H1 (cell line): ENCODE measurements around the gene LRRC8D. TPM values are rescaled to one million over a fixed set of nuclear protein-coding genes. Genes with fewer than 3 reads are reported as not detected.

ENCODE experiments used
- CBX8 ChIP-seq: fragments of 300-800, 300-1000 bp; sonication (generic); IDR thresholded peaks from 2 replicates; pipeline ENCODE4 v1.7.1; 2016; ENCODE audit warnings: low read depth, low read length, borderline replicate concordance
- CREB1 ChIP-seq: IDR thresholded peaks from 2 replicates; pipeline ENCODE4 v1.6.1; 2012; ENCODE audit warnings: inconsistent platforms
- FOSL1 ChIP-seq: IDR thresholded peaks from 2 replicates; pipeline ENCODE4 v1.6.1; 2011; ENCODE audit warnings: mild to moderate bottlenecking, low read depth, low read length, moderate library complexity; ENCODE audit not compliant: insufficient read depth
- JUND ChIP-seq: IDR thresholded peaks from 2 replicates; pipeline ENCODE4 v1.6.1; 2011; ENCODE audit warnings: mild to moderate bottlenecking, improper control_type of control experiment, low read length
- NRF1 ChIP-seq: IDR thresholded peaks from 2 replicates; pipeline ENCODE4 v1.6.1; 2011; ENCODE audit warnings: mild to moderate bottlenecking, low read depth, low read length, improper control_type of control experiment
- SAP30 ChIP-seq: fragments of 300-600 bp; sonication (generic); IDR thresholded peaks from 2 replicates; pipeline ENCODE4 v1.7.1; 2012; ENCODE audit warnings: low read length, moderate library complexity, mild to moderate bottlenecking, inconsistent platforms; ENCODE audit not compliant: insufficient read depth, insufficient replicate concordance
- polyA plus RNA-seq, 7 experiments: library from polyadenylated mRNA; depleted of rRNA in 3 of 7; stranded (reverse) in 5 of 7; unstranded in 2 of 7; fragments of >200 nt in 5 of 7; fragments of 200-250 nt in 2 of 7; gene quantifications; 1 replicate in 5 of 7; 2 replicates in 1 of 7; 4 replicates in 1 of 7; pipeline versions ENCODE4 v1.2.1 to v1.2.3, GENCODE V29; 2011 to 2013; ENCODE audit warnings: missing spikeins in 2 of 7, mixed read lengths in 2 of 7
- total RNA-seq: library from RNA; stranded (reverse); fragmentation: NEBNext Ultra II Directional; extraction: Animal tissue kit (Norgen Biotek cat#: 25700); gene quantifications from 2 replicates; pipeline ENCODE4 v1.2.1, GENCODE V29; 2021

The LRRC8D gene
- total and polyA plus RNA-seq, 2 of the 8 experiments (the other 6 are each of a cell fraction or from before 2014, with no cell fraction given), result 42.0 to 58.5 TPM

- TF ChIP-seq CBX8 (no peak), JUND (no peak), CREB1 (no peak), FOSL1 (no peak), NRF1 (no peak), SAP30 (no peak)
Observed at GRCh38 chr1:89855413-89856123, 34.7 kb downstream of the LRRC8D start (continued).
